ENCODE data around the gene DERL3.
"Not testable (repeated sequence)": the region's sequence is repeated elsewhere in the genome, so short reads cannot be mapped to it uniquely, and the experiment has no call there.

DERL3 gene

DNA sequence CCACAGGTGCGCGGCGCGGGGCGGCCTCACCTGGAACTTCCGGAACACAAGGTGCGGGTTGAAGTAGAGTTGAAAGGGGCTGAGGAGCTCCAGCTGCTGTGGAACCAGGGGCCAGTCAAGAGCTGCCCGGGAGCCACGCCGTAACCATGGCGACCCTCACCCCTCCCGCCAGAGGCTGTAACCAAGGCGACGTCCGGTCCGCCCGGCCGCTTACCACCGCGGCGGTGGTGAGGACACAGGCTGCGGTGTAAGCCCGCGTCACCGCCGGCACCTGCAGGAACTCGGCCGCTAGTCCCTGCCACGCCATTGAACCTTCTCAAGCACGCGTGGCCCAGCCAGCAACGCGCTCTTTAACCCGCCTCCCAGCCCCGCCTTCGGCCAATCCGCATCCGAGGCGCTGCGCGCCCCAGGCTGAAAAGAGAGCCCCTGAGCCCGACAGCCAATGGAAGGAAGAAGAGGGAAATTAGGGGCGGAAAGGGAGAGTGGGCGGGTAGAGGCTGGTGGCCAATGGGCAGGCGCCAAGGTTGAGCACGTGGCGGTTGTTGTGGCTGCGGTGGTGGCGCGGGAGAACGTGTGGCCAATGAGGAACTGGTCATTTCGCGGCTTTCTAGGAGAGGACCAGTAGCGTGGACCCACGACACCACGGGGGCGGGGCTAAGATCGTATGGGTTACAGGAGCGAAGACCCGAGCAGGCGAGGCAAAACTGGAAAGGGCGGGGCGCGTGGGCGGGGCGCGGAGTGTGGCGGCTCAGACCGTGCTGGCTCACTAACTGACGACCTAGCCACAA, at the start of gene DERL3:
DERL3 (minus strand) TSS at position 326 of the 788 bp plus-strand sequence; CDS start at position 307, 19 bp downstream.
- peak; percentile 93 for DNase-seq (ENCODE audit: low read depth)

GRCh38 chr22:23884140-23884539, 45.3 kb upstream of the DERL3 start:
- DNase-seq (ENCODE audit: low read depth) = no peak

- DNase-seq (ENCODE audit: low read depth) = no peak
These were observed 44.9 kb upstream of the DERL3 start for GRCh38 chr22:23883658-23884057.

GRCh38 chr22:23882370-23882769, 43.6 kb upstream of the DERL3 start:
- no peak for DNase-seq (ENCODE audit: low read depth)

- no peak for DNase-seq (ENCODE audit: low read depth)
These were observed 39.4 kb upstream of the DERL3 start for GRCh38 chr22:23878219-23878618.

DNA sequence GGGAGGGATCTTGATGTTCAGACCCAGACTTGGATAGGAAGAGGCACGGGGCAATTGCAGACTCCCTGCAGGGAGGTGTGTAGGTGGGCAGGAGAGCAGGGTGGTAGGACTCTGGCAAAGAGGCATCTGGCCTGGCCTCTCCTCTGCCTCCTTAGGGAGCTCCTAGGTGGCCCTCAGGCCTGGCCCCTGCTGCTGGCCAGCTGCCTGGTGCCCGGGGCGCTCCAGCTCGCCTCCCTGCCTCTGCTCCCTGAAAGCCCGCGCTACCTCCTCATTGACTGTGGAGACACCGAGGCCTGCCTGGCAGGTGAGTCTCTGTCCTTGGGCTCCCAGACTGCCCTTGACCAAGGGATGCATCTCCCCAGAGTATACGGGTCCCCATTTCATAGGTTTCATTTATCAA, 38.8 kb upstream of the DERL3 start:
- no peak for DNase-seq (ENCODE audit: low read depth)

GRCh38 chr22:23875801-23876200, 37.0 kb upstream of the DERL3 start:
- no peak for DNase-seq (ENCODE audit: low read depth)

- no peak for DNase-seq (ENCODE audit: low read depth)
These were observed 36.1 kb upstream of the DERL3 start for GRCh38 chr22:23874871-23875270.

GRCh38 chr22:23868580-23868979, 29.8 kb upstream of the DERL3 start:
- DNase-seq (ENCODE audit: low read depth) = no peak

- not testable (repeated sequence) for DNase-seq (ENCODE audit: low read depth)
These were observed 25.8 kb upstream of the DERL3 start for GRCh38 chr22:23864499-23865154.

GRCh38 chr22:23862103-23862502, 23.3 kb upstream of the DERL3 start:
- DNase-seq (ENCODE audit: low read depth) = no peak

- DNase-seq (ENCODE audit: low read depth) = not testable (repeated sequence)
These were observed 21.4 kb upstream of the DERL3 start for GRCh38 chr22:23860187-23860586.

DNA sequence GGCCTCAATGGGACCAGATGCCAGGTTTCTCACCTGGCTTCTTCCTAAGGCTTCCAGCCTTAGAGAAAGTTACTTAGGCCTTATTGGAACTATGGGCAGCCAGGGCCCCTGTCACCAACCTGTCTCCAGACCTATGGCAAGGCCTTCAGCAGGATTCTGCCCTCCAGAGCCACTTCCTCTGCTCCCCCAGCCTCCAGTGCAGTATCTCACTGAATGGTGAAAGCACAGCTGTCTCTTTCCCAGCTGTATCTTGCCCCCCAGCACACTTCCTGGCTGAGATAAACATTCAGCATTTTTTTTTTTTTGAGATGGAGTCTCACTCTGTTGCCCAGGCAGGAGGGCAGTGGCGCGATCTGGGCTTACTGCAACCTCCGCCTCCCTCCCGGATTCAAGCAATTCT, 20.4 kb upstream of the DERL3 start:
- DNase-seq (ENCODE audit: low read depth) = no peak

DNA sequence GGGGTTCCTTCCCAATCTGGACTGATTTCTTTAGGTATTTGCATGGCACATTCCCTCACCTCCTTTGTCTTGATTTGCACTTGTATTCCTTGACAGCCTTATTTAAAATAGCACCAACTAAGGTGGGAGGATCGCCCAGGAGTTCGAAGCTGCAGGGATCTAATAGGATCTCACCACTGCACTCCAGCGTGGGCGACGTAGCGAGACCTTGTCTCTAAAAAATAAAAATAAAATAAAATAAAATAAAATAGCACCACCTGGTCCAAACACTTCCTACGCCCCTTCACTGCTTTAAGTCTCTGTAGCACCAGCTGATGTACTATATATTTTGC, 19.6 kb upstream of the DERL3 start:
- DNase-seq (ENCODE audit: low read depth) = no peak

- DNase-seq (ENCODE audit: low read depth) = peak; percentile 90
These were observed 19.0 kb upstream of the DERL3 start, which contains the start of gene SLC2A11 for GRCh38 chr22:23857606-23858483. Gene SLC2A11 (plus strand): TSS chr22:23857875. CDS start chr22:23858000, 125 bp downstream.

- DNase-seq (ENCODE audit: low read depth) = no peak
These were observed 18.2 kb upstream of the DERL3 start for GRCh38 chr22:23856721-23857605.

GRCh38 chr22:23850136-23850611, 11.4 kb upstream of the DERL3 start:
- no peak for DNase-seq (ENCODE audit: low read depth)

- peak; percentile 78 for DNase-seq (ENCODE audit: low read depth)
These were observed 10.5 kb upstream of the DERL3 start for GRCh38 chr22:23849009-23850006.

DNA sequence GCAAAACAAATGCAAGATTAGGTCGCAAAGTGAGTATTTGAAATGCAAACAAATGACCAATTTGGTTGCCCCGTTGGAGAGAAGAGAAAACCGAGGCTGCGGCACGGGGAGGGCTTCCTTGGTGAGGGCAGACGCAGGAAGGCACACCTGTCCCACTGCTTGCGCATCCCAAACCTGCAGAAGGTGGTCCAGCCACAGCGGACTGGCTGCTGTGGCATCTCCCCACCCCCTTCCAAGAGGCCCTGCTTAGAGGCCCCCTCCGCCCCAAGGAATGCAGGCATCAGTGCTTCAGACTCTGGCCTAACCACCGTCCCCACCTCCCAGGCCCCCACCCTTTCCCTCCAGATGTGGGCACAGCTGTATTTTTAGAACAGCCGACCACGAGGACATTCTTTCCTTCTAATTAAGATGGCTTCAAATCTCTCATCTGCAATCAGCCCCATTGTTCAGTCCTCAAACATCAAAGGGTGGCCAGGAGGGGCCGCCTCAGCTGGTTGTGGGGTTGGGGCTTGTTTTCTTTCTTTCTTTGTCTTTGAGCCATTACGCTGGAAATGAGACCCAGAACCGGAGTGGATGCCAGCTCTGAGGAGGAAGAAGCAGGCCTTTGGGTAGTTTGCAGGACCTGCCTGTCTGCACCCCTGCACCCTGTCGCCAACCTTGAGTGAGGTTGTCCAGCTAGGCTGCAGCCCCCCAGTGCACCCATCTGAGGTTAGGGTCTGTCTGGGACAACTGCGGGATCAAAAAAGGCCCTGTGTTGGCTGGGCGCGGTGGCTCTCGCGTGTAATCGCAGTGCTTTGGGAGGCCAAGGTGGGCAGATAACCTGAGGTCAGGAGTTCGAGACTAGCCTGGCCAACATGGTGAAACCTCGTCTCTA, 9.4 kb upstream of the DERL3 start:
- no peak for DNase-seq (ENCODE audit: low read depth)

All from stimulated activated CD8-positive, alpha-beta memory T cell treated with anti-CD3 and anti-CD28 coated beads, Interleukin-7, amount 100 ng/mL, for 24 hours (primary cell).